ENCODE measurements around the gene NR0B2. TPM values are rescaled to one million over a fixed set of nuclear protein-coding genes. Genes with fewer than 3 reads are reported as not detected.

The NR0B2 gene
- total and polyA plus RNA-seq, 10 of the 15 experiments (the other 5 are each of a cell fraction or from before 2014, with no cell fraction given): not detected

GRCh38 chr1:26889551-26890466 lies 24.0 kb downstream of the NR0B2 start, which contains the start of gene GPN2 (continued):
- TF ChIP-seq POU2F2 (IDR thresholded peaks at IDR 0.05; ENCODE audit: borderline replicate concordance, low read depth, low read length): peak; percentile 51; the same call in 2 of the 3 replicates
- TF ChIP-seq BACH1 (IDR thresholded peaks at IDR 0.05; ENCODE audit: borderline replicate concordance): peak; percentile 35
- no peak for TF ChIP-seq TCF7 (IDR thresholded peaks at IDR 0.05; ENCODE audit: borderline replicate concordance)
- no peak for TF ChIP-seq BCLAF1 (IDR thresholded peaks at IDR 0.05)
- no peak for TF ChIP-seq SMAD5 (IDR thresholded peaks at IDR 0.05; ENCODE audit: low read depth)
- no peak for TF ChIP-seq HDAC6 (IDR thresholded peaks at IDR 0.05; ENCODE audit: unreplicated experiment)
- peak; percentile 49 for TF ChIP-seq BCL3 (IDR thresholded peaks at IDR 0.05; ENCODE audit: borderline replicate concordance, insufficient read depth, low read depth, low read length, poor library complexity, severe bottlenecking)
- no peak for TF ChIP-seq ZNF622 (IDR thresholded peaks at IDR 0.05)
- no peak for TF ChIP-seq SRF (IDR thresholded peaks at IDR 0.05; ENCODE audit: low read depth in 2 of 2, low read length in 2 of 2)
- TF ChIP-seq ETV6 (conservative IDR thresholded peaks at IDR 0.05 in 1 of 2, IDR thresholded peaks at IDR 0.05 in 1 of 2; ENCODE audit: borderline replicate concordance in 1 of 2, low read depth in 1 of 2): no peak
- TF ChIP-seq NKRF (conservative IDR thresholded peaks at IDR 0.05): peak; percentile 84
- no peak for TF ChIP-seq ATF7 (IDR thresholded peaks at IDR 0.05; ENCODE audit: low read depth)
- TF ChIP-seq NR2C1 (IDR thresholded peaks at IDR 0.05): no peak
- TF ChIP-seq MTA3 (IDR thresholded peaks at IDR 0.05; ENCODE audit: borderline replicate concordance, low read length): peak; percentile 75; the same call in 1 of the 2 replicates
- TF ChIP-seq KDM1A (IDR thresholded peaks at IDR 0.05; ENCODE audit: borderline replicate concordance): no peak
- no peak for TF ChIP-seq NR2C2 (IDR thresholded peaks at IDR 0.05; ENCODE audit: borderline replicate concordance, control insufficient read depth, insufficient read length, low read depth)
- TF ChIP-seq ZNF24 (IDR thresholded peaks at IDR 0.05): no peak
- no peak for TF ChIP-seq MEF2B (IDR thresholded peaks at IDR 0.05; ENCODE audit: partially characterized antibody, poor library complexity, severe bottlenecking)
- no peak; the same call in 1 of the 2 replicates for TF ChIP-seq ZNF207 (IDR thresholded peaks at IDR 0.05; ENCODE audit: borderline replicate concordance)
- peak; percentile 77 for TF ChIP-seq CREM (IDR thresholded peaks at IDR 0.05; ENCODE audit: low read depth)
